HG03175 (cell line): ENCODE measurements around the gene VOPP1.
"Not testable (repeated sequence)": the region's sequence is repeated elsewhere in the genome, so short reads cannot be mapped to it uniquely, and the experiment has no call there.

Experiments
- ATAC-seq: cut with Tn5 transposase; IDR thresholded peaks from one replicate; pipeline ENCODE4 v1.9.1; 2021; ENCODE audit warnings: mild to moderate bottlenecking, moderate library complexity; ENCODE audit not compliant: unreplicated experiment

The VOPP1 gene

GRCh38 chr7:55490099-55490498 lies 82.2 kb downstream of the VOPP1 start:
- ATAC-seq = no peak

DNA sequence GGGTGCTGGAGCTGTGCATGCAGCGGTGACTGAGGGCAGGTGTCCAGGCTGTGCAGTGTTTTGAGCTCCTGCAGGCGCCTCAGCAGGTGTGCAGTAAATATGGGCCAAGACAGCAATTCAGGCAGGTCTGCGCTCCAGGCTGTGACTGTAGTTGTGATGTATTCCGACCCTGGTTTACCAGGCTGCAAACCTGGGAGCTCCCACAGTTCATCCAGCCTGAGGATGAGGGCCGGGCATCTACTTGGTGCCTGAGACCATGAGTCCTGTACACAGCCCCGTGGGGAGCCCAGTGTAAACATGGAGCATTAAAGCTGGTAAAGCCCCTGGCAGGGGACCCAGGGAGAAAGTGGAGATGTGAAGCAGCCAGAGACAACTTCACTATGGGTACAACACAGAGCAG lies 82.8 kb downstream of the VOPP1 start:
- ATAC-seq = no peak

GRCh38 chr7:55488804-55489340 lies 83.4 kb downstream of the VOPP1 start:
- ATAC-seq = no peak

GRCh38 chr7:55488216-55488615 lies 84.1 kb downstream of the VOPP1 start:
- ATAC-seq = no peak

- ATAC-seq = no peak
Observed at GRCh38 chr7:55486991-55487390, 85.3 kb downstream of the VOPP1 start.

DNA sequence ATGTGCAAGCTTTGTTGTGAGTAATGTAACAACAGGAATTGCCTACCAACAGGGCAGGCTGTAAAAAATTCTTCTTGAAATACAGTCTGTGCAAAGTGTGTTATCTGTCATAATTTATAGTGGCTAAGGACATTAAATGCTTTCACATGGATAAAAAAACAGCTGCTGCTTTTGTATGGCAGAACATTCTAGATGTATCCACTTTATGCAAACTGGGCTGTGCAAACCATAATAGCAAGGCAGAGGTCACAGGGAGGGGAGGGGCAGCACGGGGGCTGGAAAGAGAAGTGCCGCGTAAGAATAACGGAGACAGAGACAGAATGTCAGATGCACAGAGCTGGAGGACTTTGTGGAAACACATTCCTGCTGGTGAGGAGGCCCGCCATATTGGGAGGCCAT lies 86.1 kb downstream of the VOPP1 start:
- no peak for ATAC-seq

DNA sequence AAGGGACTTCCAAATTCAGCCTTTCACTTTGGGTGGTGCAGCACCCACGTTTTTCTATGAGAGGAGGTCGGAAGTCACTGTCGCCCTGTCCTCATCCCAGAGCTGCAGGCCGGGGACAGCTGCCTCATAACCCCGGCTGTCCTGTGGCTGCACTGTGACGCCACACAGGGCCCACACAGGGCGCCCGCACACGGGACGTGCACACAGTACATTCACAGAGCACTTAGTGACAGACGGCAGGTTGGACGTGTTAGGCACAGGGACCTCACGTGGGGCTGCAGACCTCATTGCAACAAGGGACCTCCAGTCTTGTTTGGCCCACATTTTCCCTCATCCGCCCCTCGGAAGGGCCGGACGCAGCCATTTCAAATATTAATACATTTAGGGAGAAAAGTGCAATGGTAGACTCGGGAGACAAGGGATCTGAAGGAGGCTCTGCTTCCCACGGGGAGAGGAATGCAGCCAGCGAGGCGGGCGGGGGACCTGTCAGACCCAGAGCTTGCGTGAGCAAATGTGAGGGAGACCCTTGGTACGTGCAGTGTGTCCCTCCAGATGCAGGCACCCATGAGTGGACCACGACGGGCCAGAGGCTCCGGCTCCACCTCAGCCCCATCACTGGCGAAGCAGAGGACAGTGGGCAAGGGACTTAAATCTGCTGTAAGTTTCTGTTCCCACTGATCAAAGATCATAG lies 86.7 kb downstream of the VOPP1 start:
- no peak for ATAC-seq

GRCh38 chr7:55484834-55485233 lies 87.5 kb downstream of the VOPP1 start:
- ATAC-seq = no peak

DNA sequence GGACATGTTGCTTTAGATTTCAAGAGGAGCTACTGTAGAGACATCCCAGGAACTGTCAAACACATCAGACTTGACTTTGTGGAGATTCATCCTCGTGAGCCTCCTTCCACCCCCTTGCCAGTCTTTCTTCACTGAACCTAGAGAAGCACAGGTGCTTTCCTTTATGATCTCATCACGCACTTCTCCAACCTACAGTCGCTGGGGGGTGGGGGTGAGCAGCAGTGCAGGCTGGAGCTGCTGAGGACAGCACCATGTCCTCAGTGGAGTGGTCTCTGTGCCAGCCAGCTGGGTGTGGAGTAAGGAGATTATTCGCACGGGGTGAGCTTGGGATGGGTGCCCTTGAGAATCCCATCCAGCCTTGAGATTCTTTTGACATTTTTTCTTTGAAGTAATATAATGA lies 88.1 kb downstream of the VOPP1 start:
- no peak for ATAC-seq

GRCh38 chr7:55483046-55483445 lies 89.3 kb downstream of the VOPP1 start:
- ATAC-seq = no peak

GRCh38 chr7:55481155-55481554 lies 91.1 kb downstream of the VOPP1 start:
- ATAC-seq = no peak

GRCh38 chr7:55478700-55479099 lies 93.6 kb downstream of the VOPP1 start:
- no peak for ATAC-seq

DNA sequence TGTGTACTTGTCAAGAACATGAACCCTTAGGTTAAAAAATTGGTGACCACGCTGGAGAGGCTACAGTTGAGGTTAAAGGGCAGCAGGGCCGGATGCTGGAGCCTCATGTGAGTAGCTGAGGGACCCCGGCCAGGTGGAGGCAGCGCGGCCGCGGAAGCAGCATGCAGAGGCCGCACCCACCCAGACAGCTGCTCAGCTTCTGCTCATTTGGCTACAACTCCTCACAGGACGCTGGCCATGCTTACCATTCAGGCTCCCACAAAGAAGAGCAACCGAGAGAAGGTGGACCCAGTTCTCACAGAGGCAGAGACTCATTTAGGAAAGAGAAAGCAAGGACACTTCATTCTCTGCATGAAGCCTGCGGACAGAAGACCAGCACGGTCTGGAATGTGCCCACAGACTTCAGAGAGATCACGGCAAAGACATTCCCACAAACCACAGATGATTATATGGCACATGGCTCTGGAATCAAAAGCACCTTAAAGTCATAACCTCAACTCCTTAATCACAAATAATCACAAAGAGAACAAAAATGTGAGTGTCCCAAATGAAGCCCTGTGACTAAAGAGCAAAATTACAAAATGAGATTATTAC lies 94.4 kb downstream of the VOPP1 start:
- ATAC-seq = no peak

DNA sequence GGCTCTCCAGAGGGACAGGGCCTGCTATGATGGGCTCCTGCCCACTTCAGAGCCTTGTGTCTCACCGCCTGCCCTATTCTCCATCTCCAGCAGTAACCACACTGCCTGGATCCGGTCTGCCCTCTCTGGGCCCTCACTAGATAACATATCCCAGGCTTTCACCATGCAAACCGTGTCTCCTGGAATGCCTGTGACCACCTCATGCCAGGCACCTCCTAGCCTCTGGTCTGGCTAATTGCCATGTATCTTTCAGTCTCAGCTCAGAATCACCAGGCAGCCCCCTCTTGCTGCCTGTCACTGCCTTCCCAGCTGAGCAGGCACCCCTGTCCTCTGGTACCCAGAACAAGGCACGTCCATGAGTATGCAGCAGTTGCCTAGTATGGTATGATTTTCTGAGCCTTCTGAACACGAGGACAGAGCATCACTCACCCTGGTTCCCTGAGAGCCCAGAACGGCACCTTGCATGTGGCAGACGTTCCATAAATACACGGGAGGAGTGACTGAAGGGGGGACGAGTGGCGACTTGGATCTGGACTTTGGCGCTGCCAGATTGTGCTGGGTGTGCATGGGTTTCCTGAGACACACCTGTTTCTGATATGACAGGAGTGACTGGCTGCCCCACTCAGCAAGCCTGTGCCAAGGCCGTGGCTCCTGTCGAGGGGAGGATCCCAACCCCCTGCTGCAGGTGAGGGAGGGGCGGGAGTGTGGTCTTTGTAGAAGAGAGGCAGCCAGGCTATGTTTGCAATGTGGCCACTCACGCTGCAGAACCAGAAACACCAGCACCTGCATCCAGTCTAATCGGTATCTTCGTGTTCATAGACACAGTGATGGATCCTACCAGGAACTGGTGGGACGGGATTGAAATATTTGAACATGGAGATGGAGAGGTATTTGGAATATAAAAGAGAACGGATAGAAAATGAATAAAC lies 95.2 kb downstream of the VOPP1 start:
- no peak for ATAC-seq

DNA sequence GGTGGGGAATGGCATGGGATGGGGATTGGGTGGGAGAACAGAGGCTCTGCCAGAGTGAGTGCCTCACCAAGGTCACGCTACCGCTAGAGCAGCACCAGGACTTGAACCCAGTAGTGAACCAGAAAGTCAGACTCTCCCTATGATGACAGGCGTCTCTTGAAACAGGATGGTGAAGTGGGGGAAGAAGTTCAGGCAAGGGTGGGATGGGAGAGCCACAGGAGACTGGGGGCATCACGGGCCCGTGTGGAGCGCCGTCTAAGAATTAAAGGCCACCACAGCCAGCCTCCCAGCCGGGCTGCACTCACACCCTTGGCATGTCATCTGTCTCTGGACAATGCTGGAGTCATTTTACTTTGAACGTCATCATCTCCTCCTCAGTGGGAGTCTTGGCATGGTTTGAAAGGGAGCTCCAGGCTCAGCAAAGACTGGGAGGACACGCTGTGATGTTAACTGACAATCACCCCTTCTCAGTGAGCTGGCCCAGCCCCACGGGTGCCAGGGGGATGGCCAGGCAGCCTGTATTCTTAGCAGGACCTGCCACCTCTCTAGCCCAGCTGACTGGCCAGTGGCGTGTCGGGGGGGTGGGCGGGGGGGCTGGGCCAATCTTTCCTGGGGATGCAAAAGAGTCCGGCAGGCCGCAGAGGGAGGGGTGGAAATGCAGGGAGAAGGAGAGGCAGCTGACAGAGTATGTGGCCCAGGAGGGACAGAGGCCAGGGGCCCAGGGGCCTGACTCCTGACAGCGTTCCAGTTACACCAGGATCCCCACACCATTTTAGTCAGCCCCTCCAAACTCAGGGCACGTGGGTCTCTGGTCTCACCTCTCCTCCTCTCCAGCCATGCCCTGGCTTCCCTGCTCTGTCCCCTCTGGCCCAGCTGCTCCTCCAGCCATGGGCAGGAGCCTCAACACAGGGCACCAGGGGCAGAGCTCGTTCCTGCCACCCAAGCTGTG lies 96.2 kb downstream of the VOPP1 start:
- no peak for ATAC-seq

- ATAC-seq = no peak
Observed at GRCh38 chr7:55474944-55475854, 97.1 kb downstream of the VOPP1 start.

DNA sequence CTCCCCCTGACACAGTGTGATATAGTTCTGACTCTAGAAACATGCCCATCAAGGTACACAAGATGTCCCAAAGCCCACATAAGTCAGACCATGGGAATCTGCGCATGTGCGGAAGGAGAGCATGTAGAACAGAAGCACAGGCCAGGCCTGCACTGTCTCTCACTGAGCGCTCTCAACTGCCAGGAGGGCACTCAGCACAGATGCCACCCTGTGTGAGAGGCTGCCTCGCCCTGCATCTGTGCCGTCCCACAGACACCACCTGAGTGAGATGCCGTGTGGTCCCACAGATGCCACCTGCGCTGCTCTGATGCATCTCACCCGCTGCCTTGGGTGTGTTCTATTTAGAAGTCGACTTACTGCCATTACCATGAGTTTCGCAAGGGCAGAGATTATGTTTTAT lies 98.4 kb downstream of the VOPP1 start:
- no peak for ATAC-seq

- ATAC-seq = no peak
Observed at GRCh38 chr7:55472928-55473725, 99.2 kb downstream of the VOPP1 start.

GRCh38 chr7:55472406-55472805 lies 99.9 kb downstream of the VOPP1 start:
- not testable (repeated sequence) for ATAC-seq
